NCI-H2171 (cell line): ENCODE data around the gene PRSS50.

ENCODE experiments used
- DNase-seq: peaks from one replicate; lab custom pipeline; 2025; lab: John Stamatoyannopoulos, UW

Gene PRSS50

GRCh38 chr3:46669191-46669999 is 48.3 kb downstream of the PRSS50 start:
- DNase-seq, result no peak

- no peak for DNase-seq
These were observed 49.1 kb downstream of the PRSS50 start for GRCh38 chr3:46668591-46668990.

- no peak for DNase-seq
These were observed 49.6 kb downstream of the PRSS50 start for GRCh38 chr3:46668116-46668515.

GRCh38 chr3:46667657-46668056 is 50.0 kb downstream of the PRSS50 start:
- DNase-seq, result no peak

- DNase-seq, result no peak
These were observed 50.5 kb downstream of the PRSS50 start for GRCh38 chr3:46667061-46667621.

GRCh38 chr3:46666453-46666845 is 51.2 kb downstream of the PRSS50 start:
- DNase-seq, result no peak

GRCh38 chr3:46665763-46666452 is 51.8 kb downstream of the PRSS50 start:
- DNase-seq, result no peak

- no peak for DNase-seq
These were observed 52.5 kb downstream of the PRSS50 start for GRCh38 chr3:46664971-46665762.

- DNase-seq, result no peak
These were observed 53.3 kb downstream of the PRSS50 start for GRCh38 chr3:46664188-46664970.

GRCh38 chr3:46663591-46664135 is 54.0 kb downstream of the PRSS50 start:
- DNase-seq, result no peak

- no peak for DNase-seq
These were observed 54.7 kb downstream of the PRSS50 start for GRCh38 chr3:46662771-46663551.
